Heart right ventricle (tissue), 16 donors: ENCODE data around the gene BAIAP2L2. TPM values are rescaled to one million over a fixed set of nuclear protein-coding genes. Genes with fewer than 3 reads are reported as not detected.
"Not testable (repeated sequence)": the region's sequence is repeated elsewhere in the genome, so short reads cannot be mapped to it uniquely, and the experiment has no call there.

Experiments
- ATAC-seq, 8 donors: fragments of 200-7000 bp; cut with Tn5 transposase; one replicate each; pipeline ENCODE4 v1.9.1; 2020; ENCODE audit warnings: mild to moderate bottlenecking in 8 of 8, moderate library complexity in 8 of 8, moderate number of reproducible peaks in 1 of 8
- DNase-seq, 2 donors: peaks; one replicate each; pipeline ENCODE4 v3.0.0-alpha.2; 2020
- H3K27ac ChIP-seq, 10 donors: fragments of 200-600 bp; sonication (generic) in 2 of 10; one replicate each; pipeline versions ENCODE4 v1.5.0 to v1.8.0; 2020 to 2022; ENCODE audit warnings: mild to moderate bottlenecking in 3 of 10
- H3K27me3 ChIP-seq, 7 donors: fragments of 200-600 bp; one replicate each; pipeline ENCODE4 v1.8.0; 2021 to 2022; ENCODE audit warnings: mild to moderate bottlenecking in 2 of 7
- H3K36me3 ChIP-seq, 9 donors: fragments of 200-600 bp; sonication (generic) in 1 of 9; one replicate each; pipeline versions ENCODE4 v1.5.0 to v1.8.0; 2020 to 2022; ENCODE audit warnings: mild to moderate bottlenecking in 2 of 9
- H3K4me1 ChIP-seq, 9 donors: fragments of 200-600 bp; sonication (generic) in 1 of 9; one replicate each; pipeline versions ENCODE4 v1.5.0 to v1.8.0; 2020 to 2022; ENCODE audit warnings: mild to moderate bottlenecking in 4 of 9
- H3K4me3 ChIP-seq, 10 donors: fragments of 200-600 bp; sonication (generic) in 2 of 10; one replicate each; pipeline versions ENCODE4 v1.5.0 to v1.8.0; 2020 to 2022; ENCODE audit warnings: mild to moderate bottlenecking in 7 of 10, moderate library complexity in 2 of 10
- H3K9me3 ChIP-seq, 11 donors: fragments of 200-600 bp in 10 of 11; sonication (generic) in 2 of 11; one replicate each; pipeline versions ENCODE4 v1.5.0 to v1.8.0; 2013 to 2022; ENCODE audit warnings: mild to moderate bottlenecking in 2 of 11, control low read depth in 1 of 11, moderate library complexity in 1 of 11
- CTCF ChIP-seq, 9 donors: fragments of 200-600 bp; sonication (generic) in 2 of 9; IDR thresholded peaks; one replicate each; pipeline versions ENCODE4 v1.5.0 to v1.8.0; 2021 to 2022; ENCODE audit warnings: antibody characterized with exemption in 9 of 9, mild to moderate bottlenecking in 5 of 9, moderate library complexity in 1 of 9
- WGBS, 2 donors: extraction: QIAGEN DNeasy Blood & Tissue Kit; methylation state at CpG; one replicate each; pipeline ENCODE4 v1.1.7; 2013; ENCODE audit warnings: inconsistent platforms in 1 of 2; 5-methylcytosine and 5-hydroxymethylcytosine counted together
- intact Hi-C, 10 donors: fragments of 100-400 bp; cut with DNase I; formaldehyde crosslinking; loops; one replicate each; pipeline versions ENCODE4 v1.11.1 to v1.14.2; 2022
- long read RNA-seq, 3 donors: library from polyadenylated mRNA; unstranded; transcript quantifications; one replicate each; pipeline ENCODE4 v2.0.0, GENCODE V29; 2020 to 2021
- polyA plus RNA-seq, 2 donors: library from polyadenylated mRNA; stranded (reverse); fragments of 200-250 nt; gene quantifications; one replicate each; pipeline ENCODE4 v1.2.3, GENCODE V29; 2013
- total RNA-seq, 10 donors: library from RNA; stranded (reverse); fragmentation: NEBNext Ultra II Directional in 3 of 10; extraction: Animal tissue kit (Norgen Biotek cat#: 25700) in 3 of 10; gene quantifications; one replicate each; pipeline versions ENCODE4 v1.2.1 to v1.2.4, GENCODE V29; 2021 to 2023
- donor health status: Arrhythmogenic right ventricular cardiomyopathy.
- donor health status: ischemic (EF 13 %, LVEDD 7.1; RV severe dilation, severe dysfunction).
- donor health status: healthy with polysubstance abuse.
- donor health status: DM: no; HTN: yes; CAD: no.
- donor health status: DM: no; HTN: no; CAD: no.
- donor health status: ischemic (EF 25% LVEDD 6.9; RV normal size, moderate dysfunction).
- donor health status: ischemic (EF 25% LVEDD 5.7; RV mildly dilated, moderate dysfunction).
- donor health status: healthy.
- donor health status: DM: yes; HTN: yes; CAD: no.
- donor health status: Ischemic cardiomyopathy.
- donor health status: ischemic (EF 35%, LVEDD 5.7; RV mildly dilated, moderate dysfunction).
- donor health status: nonischemic (EF 11% LVEDD 7.7; RV severe dilation, severe dysfunction).
- donor health status: DM: yes; HTN: yes; CAD: no.
- donor health status: PGD.
- donor health status: ischemic (EF 29% LVEDD 5.4; RV normal size, mild dysfunction).
- donor health status: nonischemic (EF 23%, LVEDD 6.1; RV moderate dilation, normal function).

BAIAP2L2 gene
- total RNA-seq, result under 1 TPM in 6 of 10 donors, not detected in 4; 0.12 to 0.36 (median 0.17) TPM
- under 1 TPM; 0.28 to 0.37 TPM for polyA plus RNA-seq
- long read RNA-seq, donor 1, partial matches to known transcripts, result 0 of 1 reads
- long read RNA-seq, donor 1, other reads (novel, unspliced or antisense), result 1 of 1 reads
- long read RNA-seq, donor 2, partial matches to known transcripts, result 0 of 4 reads
- long read RNA-seq, donor 2, other reads (novel, unspliced or antisense), result 4 of 4 reads
- long read RNA-seq, donor 3, partial matches to known transcripts, result 1 of 1 reads
- long read RNA-seq, donor 3, other reads (novel, unspliced or antisense), result 0 of 1 reads

- intact Hi-C loops, result loop anchor here in 8 of 10 donors (5.0 to 10.0 kb wide), 9 partner anchors 52 to 245 kb away; partner anchors contain the start of gene MAFF (in 1 of the 8)
- ATAC-seq (no peak), DNase-seq (no peak)
- peaks cover 0 to 8% (median 0%) of the 10 kb centered on the region in 9 donors for H3K36me3 ChIP-seq
- no peak within 1 kb of the TSS for H3K27ac ChIP-seq
- TF ChIP-seq CTCF (IDR thresholded peaks at IDR 0.05), result no peak
- H3K9me3 ChIP-seq, result no peaks in the 10 kb centered on the region
- H3K4me3 ChIP-seq, result no peak within 1 kb of the TSS
- no peaks in the 10 kb centered on the region for H3K27me3 ChIP-seq
- 91 to 92% methylated on average over 19 of the region's 19 CpGs for WGBS, 2 donors
- H3K4me1 ChIP-seq, result peaks cover 0 to 23% (median 8%) of the 10 kb centered on the region in 9 donors
Measured at GRCh38 chr22:38110008-38110862, at the start of gene BAIAP2L2. Gene BAIAP2L2 (minus strand): TSS chr22:38110684. CDS start chr22:38110525, 159 bp downstream.

GRCh38 chr22:38155703-38156102, 45.2 kb upstream of the BAIAP2L2 start:
- Histone ChIP-seq H3K27me3 (no peaks in the 10 kb centered on the region), H3K4me1 (no peaks in the 10 kb centered on the region), H3K27ac (no peak overlapping the region), H3K9me3 (peaks cover 0 to 6% (median 0%) of the 10 kb centered on the region in 11 donors), H3K36me3 (no peaks in the 10 kb centered on the region), H3K4me3 (no peak overlapping the region)
- WGBS, 2 donors, result 93 to 96% methylated on average over 1 of the region's 1 CpG
- intact Hi-C loops, result no loop called here
- DNase-seq (no peak), ATAC-seq (no peak)
- no peak for TF ChIP-seq CTCF (IDR thresholded peaks at IDR 0.05)

GRCh38 chr22:38154563-38154915, 44.1 kb upstream of the BAIAP2L2 start:
- DNase-seq, intact Hi-C loops, H3K4me3 ChIP-seq, H3K9me3 ChIP-seq, H3K27me3 ChIP-seq, H3K36me3 ChIP-seq, ATAC-seq, H3K27ac ChIP-seq, H3K4me1 ChIP-seq: not testable (repeated sequence)
- WGBS, 2 donors, result 67 to 71% methylated on average over 1 of the region's 1 CpG

GRCh38 chr22:38153821-38154562, 43.5 kb upstream of the BAIAP2L2 start:
- ATAC-seq, result peak in 1 of 8 donors; percentile 59
- H3K27ac ChIP-seq, result no peak overlapping the region
- DNase-seq, result no peak

More at GRCh38 chr22:38153821-38154562, 43.5 kb upstream of the BAIAP2L2 start:
- no peak overlapping the region for H3K4me3 ChIP-seq
- peaks cover 0 to 6% (median 0%) of the 10 kb centered on the region in 11 donors for H3K9me3 ChIP-seq
- no peaks in the 10 kb centered on the region for H3K4me1 ChIP-seq
- TF ChIP-seq CTCF (IDR thresholded peaks at IDR 0.05), result peak in 1 of 9 donors; percentile 20
- intact Hi-C loops, result no loop called here
- no peaks in the 10 kb centered on the region for H3K27me3 ChIP-seq
- no peaks in the 10 kb centered on the region for H3K36me3 ChIP-seq
- WGBS, 2 donors, result 70 to 78% methylated on average over 4 of the region's 4 CpGs
